Panc1 (cell line): Measurements from ENCODE around the gene STK4. TPM values are rescaled to one million over a fixed set of nuclear protein-coding genes. Genes with fewer than 3 reads are reported as not detected.

Experiments used
- ATAC-seq: fragments of 200-7000 bp; cut with Tn5 transposase; 2 replicates; pipeline ENCODE4 v1.9.1; 2020; ENCODE audit warnings: mild to moderate bottlenecking, moderate library complexity
- BruUV-seq: library from RNA; stranded (reverse); fragments of 400-500 nt; replicated peaks from 2 replicates; lab custom pipeline; 2021; lab: Mats Ljungman, UMichigan
- CTCF ChIA-PET: fragments of 300-600 bp; sonication (Branson Sonifier 250); formaldehyde crosslinking; loops from one replicate; lab custom pipeline; 2022; ENCODE audit warnings: antibody characterized with exemption; lab: Charles Lee
- POLR2A ChIA-PET: fragments of 300-600 bp; sonication (Branson Sonifier 250); formaldehyde crosslinking; loops from one replicate; lab custom pipeline; 2022; ENCODE audit warnings: antibody characterized with exemption; lab: Charles Lee
- DNase-seq: peaks from one replicate; pipeline ENCODE4 v3.0.0-alpha.2; 2010; ENCODE audit warnings: low read depth, low spot score
- H3K27ac ChIP-seq: 2 replicates; pipeline ENCODE4 v1.5.1; 2011; ENCODE audit warnings: mild to moderate bottlenecking, low read length, inconsistent platforms
- H3K27me3 ChIP-seq: fragments of 200-500 bp; sonication (Bioruptor generic); 2 replicates; pipeline ENCODE4 v1.6.0; 2014; ENCODE audit warnings: low read length, inconsistent platforms; ENCODE audit not compliant: control insufficient read depth, insufficient read depth
- H3K36me3 ChIP-seq: fragments of 200-500 bp; sonication (Bioruptor generic); 2 replicates; pipeline ENCODE4 v1.5.1; 2014; ENCODE audit warnings: inconsistent platforms, mild to moderate bottlenecking, low read length, moderate library complexity; ENCODE audit not compliant: control insufficient read depth, insufficient read depth
- H3K4me1 ChIP-seq: 2 replicates; pipeline ENCODE4 v1.5.1; 2011; ENCODE audit warnings: inconsistent platforms, mild to moderate bottlenecking, low read length, moderate library complexity; ENCODE audit not compliant: control insufficient read depth, insufficient read depth
- H3K4me3 ChIP-seq, 2 experiments: 2 replicates each; pipeline ENCODE4 v1.5.1; 2011 to 2012; ENCODE audit warnings: low read depth in 2 of 2, low read length in 2 of 2, mild to moderate bottlenecking in 2 of 2, inconsistent platforms in 1 of 2, moderate library complexity in 1 of 2
- H3K9me3 ChIP-seq: fragments of 200-500 bp; sonication (Bioruptor generic); 2 replicates; pipeline ENCODE4 v1.5.1; 2014; ENCODE audit warnings: low read depth, mild to moderate bottlenecking, inconsistent platforms, low read length, moderate library complexity; ENCODE audit not compliant: control insufficient read depth, insufficient read depth
- CTCF ChIP-seq: fragments of 450-650 bp; IDR thresholded peaks from 2 replicates; pipeline ENCODE4 v1.5.1; 2017; ENCODE audit warnings: mild to moderate bottlenecking
- POLR2AphosphoS5 ChIP-seq: IDR thresholded peaks from 2 replicates; pipeline ENCODE4 v1.6.1; 2012; ENCODE audit warnings: mild to moderate bottlenecking, low read depth, low read length, moderate library complexity
- SIN3A ChIP-seq: IDR thresholded peaks from 2 replicates; pipeline ENCODE4 v1.6.1; 2012; ENCODE audit warnings: low read depth, mild to moderate bottlenecking, low read length, moderate library complexity, borderline replicate concordance; ENCODE audit not compliant: insufficient read depth
- TCF7L2 ChIP-seq: IDR thresholded peaks from 2 replicates; pipeline ENCODE4 v1.6.1; 2011; ENCODE audit warnings: mild to moderate bottlenecking, low read depth, low read length, inconsistent platforms
- in situ Hi-C: cut with HindIII; loops from 2 replicates; pipeline ENCODE4 v1.10.0; 2016; ENCODE audit warnings: low sequenced_read_pairs, low pct_unique_long_range_greater_than_20kb
- intact Hi-C: fragments of 100-400 bp; cut with micrococcal nuclease; formaldehyde crosslinking; loops from one replicate; pipeline ENCODE4 v1.10.0; 2022; ENCODE audit not compliant: unreplicated experiment
- total RNA-seq: library from RNA; stranded (reverse); gene quantifications from one replicate; pipeline ENCODE4 v1.2.1, GENCODE V29; 2021; ENCODE audit not compliant: unreplicated experiment
- TF ChIP-seq, protein P1 (sequence below), 2 experiments: IDR thresholded peaks; 2 replicates each; pipeline ENCODE4 v1.6.1; 2011 to 2012; ENCODE audit warnings: low read depth in 2 of 2, control low read depth in 1 of 2, low read length in 1 of 2, mild to moderate bottlenecking in 1 of 2, moderate library complexity in 1 of 2; ENCODE audit not compliant: insufficient read depth in 1 of 2

The STK4 gene
- total RNA-seq, 1 experiment from 2014 or later, result 50.2 TPM

- DNase-seq (no peak), ATAC-seq (no peak)
- in situ Hi-C loops (no loop called here), intact Hi-C loops (no loop called here)
- BruUV-seq, result no TSS peak
- no peak overlapping the region for H3K4me3 ChIP-seq
- H3K4me1 ChIP-seq, result no peaks in the 10 kb centered on the region
- no peaks in the 10 kb centered on the region for H3K9me3 ChIP-seq
- ChIA-PET POLR2A (interaction anchor here (0.6 kb wide), 1 partner anchor 224 kb away, joined by 6 read pairs; no protein-coding TSS in a partner anchor), CTCF (no interaction called here)
- TF ChIP-seq TCF7L2 (no peak), CTCF (no peak), SIN3A (no peak), POLR2AphosphoS5 (no peak)
- TF ChIP-seq, protein P1, sequence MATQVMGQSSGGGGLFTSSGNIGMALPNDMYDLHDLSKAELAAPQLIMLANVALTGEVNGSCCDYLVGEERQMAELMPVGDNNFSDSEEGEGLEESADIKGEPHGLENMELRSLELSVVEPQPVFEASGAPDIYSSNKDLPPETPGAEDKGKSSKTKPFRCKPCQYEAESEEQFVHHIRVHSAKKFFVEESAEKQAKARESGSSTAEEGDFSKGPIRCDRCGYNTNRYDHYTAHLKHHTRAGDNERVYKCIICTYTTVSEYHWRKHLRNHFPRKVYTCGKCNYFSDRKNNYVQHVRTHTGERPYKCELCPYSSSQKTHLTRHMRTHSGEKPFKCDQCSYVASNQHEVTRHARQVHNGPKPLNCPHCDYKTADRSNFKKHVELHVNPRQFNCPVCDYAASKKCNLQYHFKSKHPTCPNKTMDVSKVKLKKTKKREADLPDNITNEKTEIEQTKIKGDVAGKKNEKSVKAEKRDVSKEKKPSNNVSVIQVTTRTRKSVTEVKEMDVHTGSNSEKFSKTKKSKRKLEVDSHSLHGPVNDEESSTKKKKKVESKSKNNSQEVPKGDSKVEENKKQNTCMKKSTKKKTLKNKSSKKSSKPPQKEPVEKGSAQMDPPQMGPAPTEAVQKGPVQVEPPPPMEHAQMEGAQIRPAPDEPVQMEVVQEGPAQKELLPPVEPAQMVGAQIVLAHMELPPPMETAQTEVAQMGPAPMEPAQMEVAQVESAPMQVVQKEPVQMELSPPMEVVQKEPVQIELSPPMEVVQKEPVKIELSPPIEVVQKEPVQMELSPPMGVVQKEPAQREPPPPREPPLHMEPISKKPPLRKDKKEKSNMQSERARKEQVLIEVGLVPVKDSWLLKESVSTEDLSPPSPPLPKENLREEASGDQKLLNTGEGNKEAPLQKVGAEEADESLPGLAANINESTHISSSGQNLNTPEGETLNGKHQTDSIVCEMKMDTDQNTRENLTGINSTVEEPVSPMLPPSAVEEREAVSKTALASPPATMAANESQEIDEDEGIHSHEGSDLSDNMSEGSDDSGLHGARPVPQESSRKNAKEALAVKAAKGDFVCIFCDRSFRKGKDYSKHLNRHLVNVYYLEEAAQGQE (IDR thresholded peaks at IDR 0.05; ENCODE audit: insufficient read depth in 1 of 2, low read depth in 2 of 2, low read length in 1 of 2), result no peak
- no peaks in the 10 kb centered on the region for H3K27me3 ChIP-seq
- peaks cover 49% of the 10 kb centered on the region for H3K36me3 ChIP-seq
- H3K27ac ChIP-seq, result no peak overlapping the region
Measured at GRCh38 chr20:44945261-44945660, 21.1 kb upstream of the STK4 start.

DNA sequence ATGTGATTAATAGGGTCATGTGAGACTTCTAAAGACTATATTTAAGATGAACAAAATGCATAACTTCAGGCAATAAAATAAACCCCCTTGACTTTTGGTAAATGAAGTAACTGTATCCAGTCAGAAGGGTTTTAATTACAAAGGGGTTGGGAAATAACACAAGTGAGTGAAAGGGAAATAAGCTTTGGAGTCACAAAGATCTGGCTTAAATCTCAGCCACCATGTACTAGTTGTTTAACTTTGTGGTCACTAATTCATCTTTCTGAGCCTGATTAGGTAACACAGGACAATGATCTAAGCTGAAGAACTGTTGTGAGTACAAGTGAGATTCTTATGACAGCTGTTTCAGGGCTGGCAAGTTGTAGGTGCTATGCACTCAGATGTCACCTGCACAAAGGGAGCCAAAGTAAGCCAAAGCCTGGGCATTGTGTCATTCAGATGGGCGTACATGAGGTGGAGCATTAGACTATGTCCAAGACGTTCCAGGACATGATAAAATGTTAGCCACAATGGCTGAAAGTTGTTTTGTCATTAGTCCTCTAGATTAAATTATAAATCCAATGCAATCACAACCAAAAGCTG lies 19.9 kb upstream of the STK4 start:
- no peak overlapping the region for H3K27ac ChIP-seq
- no peaks in the 10 kb centered on the region for H3K9me3 ChIP-seq
- H3K27me3 ChIP-seq, result no peaks in the 10 kb centered on the region
- H3K4me3 ChIP-seq, result no peak overlapping the region
- ATAC-seq (no peak), DNase-seq (no peak)
- H3K4me1 ChIP-seq, result no peaks in the 10 kb centered on the region
- peaks cover 58% of the 10 kb centered on the region for H3K36me3 ChIP-seq
- TF ChIP-seq SIN3A (no peak), POLR2AphosphoS5 (no peak), CTCF (no peak), TCF7L2 (no peak)
- TF ChIP-seq, protein P1 (IDR thresholded peaks at IDR 0.05; ENCODE audit: insufficient read depth in 1 of 2, low read depth in 2 of 2, low read length in 1 of 2), result no peak
- BruUV-seq, result no TSS peak
- in situ Hi-C loops, result no loop called here
- POLR2A ChIA-PET, result no interaction called here
- CTCF ChIA-PET, result no interaction called here
- intact Hi-C loops, result no loop called here
